GM20000 (cell line): Measurements from ENCODE around the gene COL4A6.

ENCODE experiments used
- DNase-seq: peaks from one replicate; pipeline ENCODE4 v3.0.0; 2012; ENCODE audit warnings: low spot score
- TF ChIP-seq, protein P1 (sequence below): IDR thresholded peaks from 2 replicates; pipeline ENCODE4 v1.5.1; 2012; ENCODE audit warnings: mild to moderate bottlenecking, control low read depth; ENCODE audit errors: extremely low read depth, missing control alignments

Gene COL4A6

DNA sequence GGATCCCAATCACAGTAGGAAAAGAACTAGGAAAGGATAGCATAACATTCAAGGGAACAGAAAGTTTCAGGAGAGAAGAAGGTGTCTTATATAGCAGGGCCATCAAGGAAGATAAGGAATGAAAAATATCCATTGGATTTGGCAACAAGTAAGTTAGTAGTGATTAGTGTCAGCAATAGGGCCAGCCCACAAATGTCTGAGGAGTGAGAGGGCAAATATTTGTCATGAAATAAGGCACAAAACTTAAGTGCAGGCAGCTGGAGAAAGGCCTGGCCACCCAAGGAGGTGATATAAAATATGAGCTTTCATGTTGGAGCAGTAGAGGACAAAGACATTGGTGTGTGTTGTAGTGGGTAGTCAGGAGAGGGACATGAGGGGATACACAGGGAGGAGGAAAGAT lies 132.1 kb downstream of the COL4A6 start:
- no peak for DNase-seq
- TF ChIP-seq, protein P1, sequence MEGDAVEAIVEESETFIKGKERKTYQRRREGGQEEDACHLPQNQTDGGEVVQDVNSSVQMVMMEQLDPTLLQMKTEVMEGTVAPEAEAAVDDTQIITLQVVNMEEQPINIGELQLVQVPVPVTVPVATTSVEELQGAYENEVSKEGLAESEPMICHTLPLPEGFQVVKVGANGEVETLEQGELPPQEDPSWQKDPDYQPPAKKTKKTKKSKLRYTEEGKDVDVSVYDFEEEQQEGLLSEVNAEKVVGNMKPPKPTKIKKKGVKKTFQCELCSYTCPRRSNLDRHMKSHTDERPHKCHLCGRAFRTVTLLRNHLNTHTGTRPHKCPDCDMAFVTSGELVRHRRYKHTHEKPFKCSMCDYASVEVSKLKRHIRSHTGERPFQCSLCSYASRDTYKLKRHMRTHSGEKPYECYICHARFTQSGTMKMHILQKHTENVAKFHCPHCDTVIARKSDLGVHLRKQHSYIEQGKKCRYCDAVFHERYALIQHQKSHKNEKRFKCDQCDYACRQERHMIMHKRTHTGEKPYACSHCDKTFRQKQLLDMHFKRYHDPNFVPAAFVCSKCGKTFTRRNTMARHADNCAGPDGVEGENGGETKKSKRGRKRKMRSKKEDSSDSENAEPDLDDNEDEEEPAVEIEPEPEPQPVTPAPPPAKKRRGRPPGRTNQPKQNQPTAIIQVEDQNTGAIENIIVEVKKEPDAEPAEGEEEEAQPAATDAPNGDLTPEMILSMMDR: no peak

DNA sequence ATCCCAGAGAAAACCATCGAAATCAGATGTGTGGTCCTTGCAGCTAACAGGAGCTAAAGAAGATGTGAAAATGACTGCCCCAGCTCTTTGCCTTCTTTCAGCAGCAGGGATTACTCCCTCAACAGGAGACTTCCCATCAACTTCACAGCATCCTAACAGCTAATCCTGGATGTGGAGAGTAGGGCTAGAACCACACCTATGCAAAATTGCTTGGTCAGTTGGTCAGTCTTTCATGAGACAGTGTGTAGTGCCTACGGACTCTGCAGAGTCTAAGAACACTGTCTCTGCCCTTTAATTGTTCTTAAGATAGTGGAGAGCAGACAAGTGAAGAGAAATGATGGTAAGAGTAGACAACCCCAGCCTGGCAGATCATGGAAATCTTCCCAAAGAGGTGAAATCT lies 133.5 kb downstream of the COL4A6 start:
- TF ChIP-seq, protein P1: no peak
- no peak for DNase-seq

DNA sequence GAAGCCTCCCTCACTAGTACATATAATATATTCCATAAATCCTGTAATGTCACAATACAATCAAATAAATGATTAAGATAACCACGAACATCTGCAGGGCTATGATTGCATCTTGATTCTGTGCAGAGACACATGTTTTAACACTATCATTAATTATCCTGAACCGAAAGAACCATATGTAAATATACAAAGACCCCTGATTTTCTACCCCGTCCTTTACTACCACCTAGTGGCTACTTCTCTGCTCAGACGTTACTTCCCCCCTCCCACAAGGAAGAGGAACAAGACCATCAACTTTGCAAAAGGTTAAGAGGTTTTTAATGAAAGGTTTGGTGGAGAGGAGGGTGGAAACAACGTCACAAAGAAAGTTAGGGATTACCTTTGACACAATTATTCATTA lies 134.0 kb downstream of the COL4A6 start:
- peak; percentile 1 for DNase-seq
- TF ChIP-seq, protein P1: no peak

DNA sequence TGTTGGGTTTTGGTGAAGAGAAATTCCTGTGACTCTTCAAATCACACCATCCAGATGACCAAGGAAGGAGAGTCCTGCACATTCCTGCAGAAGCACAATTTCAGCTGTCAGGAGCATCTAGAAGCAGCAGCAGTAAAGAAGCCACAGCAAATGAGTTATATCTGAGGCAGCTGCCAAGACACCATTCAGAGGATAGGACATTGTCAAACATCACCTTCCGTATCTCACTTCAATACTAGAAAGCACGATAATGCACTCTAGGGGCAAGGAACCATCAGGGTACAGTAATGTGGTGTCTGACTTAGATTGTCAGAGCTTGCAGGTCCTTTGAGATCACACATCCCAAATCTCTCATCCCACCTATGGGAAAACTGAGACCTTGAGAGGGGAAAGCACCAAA lies 134.5 kb downstream of the COL4A6 start:
- DNase-seq: no peak
- TF ChIP-seq, protein P1: no peak

DNA sequence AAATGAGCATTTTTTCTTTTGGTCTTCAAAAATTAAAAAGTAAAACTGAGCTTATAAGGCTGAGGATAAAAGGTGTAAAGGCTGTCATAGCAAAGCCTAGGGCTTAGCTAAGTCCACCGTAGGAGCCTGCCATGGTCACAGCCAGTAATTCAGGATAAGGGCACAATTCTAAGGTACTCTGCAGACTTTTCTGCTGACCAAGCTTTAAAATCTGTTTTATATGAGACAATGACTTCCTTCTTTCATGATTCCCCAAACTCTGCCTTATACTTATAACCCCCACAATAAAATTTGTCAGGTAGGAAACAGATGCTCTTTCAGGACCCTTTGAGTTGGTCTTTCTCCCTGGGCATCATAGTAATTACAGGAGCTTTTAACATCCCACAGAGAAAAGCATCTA lies 138.5 kb downstream of the COL4A6 start:
- DNase-seq: no peak
- TF ChIP-seq, protein P1: no peak

DNA sequence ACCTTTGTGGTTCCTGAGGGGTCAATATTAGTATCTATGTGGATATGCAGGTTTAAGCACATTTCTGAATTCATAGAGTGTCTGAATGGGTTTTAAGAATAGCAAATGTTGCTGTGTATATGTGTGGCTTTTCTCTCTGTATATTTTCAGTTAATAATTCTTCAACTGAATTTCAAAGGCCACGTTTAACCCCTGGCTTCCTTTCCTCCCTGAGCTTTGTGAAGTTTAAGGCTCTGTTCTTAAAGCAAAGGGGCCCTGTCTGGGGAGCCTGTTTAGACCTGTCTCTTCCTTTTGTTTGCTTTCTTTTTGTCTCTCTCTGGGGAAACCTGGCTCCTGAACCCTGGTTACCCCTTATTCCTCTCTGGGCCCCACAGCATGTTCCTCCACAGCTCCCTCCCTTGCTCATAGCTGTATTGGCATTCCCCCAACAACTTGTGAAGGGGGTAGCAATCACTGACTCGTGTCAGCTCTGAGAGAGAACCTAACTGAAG lies 139.1 kb downstream of the COL4A6 start:
- TF ChIP-seq, protein P1: no peak
- DNase-seq: no peak

DNA sequence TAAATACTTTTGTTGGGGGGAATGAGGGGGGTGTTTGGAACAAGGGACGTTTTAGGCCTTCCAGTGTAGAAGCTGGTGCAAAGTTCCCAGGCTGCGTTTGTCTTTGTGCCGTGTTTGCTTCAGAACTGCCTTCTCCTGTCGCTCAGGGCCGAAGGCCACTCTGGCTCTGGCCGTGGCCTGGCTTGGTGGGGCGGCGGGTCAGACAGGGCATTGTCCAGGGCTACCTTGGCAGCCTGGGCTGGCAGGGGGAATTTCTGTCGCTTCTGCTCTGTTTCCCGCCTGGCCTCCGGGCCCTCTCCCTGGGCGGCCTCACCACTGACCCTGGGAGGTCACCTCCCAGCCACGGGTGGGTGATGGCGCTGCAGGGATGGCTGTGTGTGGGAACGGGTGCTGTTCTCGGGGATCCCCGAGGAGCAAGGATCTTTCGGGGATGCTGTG lies 140.0 kb downstream of the COL4A6 start:
- DNase-seq: no peak
- TF ChIP-seq, protein P1: no peak
